Trophoblast cell (in vitro differentiated cells and primary cell): Measurements from ENCODE around the gene SMARCD3.

Source experiments
- DNase-seq, 2 donors: peaks; one replicate each; pipeline ENCODE4 v3.0.0-alpha.2; 2016
- H2AFZ ChIP-seq: 2 replicates; pipeline ENCODE4 v1.6.1; 2013; ENCODE audit warnings: low read length, moderate library complexity, mild to moderate bottlenecking; ENCODE audit not compliant: insufficient read depth, poor library complexity
- H2AK5ac ChIP-seq: 2 replicates; pipeline ENCODE4 v1.6.1; 2013; ENCODE audit warnings: mild to moderate bottlenecking, low read length
- H2BK120ac ChIP-seq: 2 replicates; pipeline ENCODE4 v1.6.1; 2013; ENCODE audit warnings: low read length, mild to moderate bottlenecking, moderate library complexity; ENCODE audit not compliant: insufficient read depth, poor library complexity
- H2BK12ac ChIP-seq: 2 replicates; pipeline ENCODE4 v1.6.1; 2013; ENCODE audit warnings: mild to moderate bottlenecking, low read length, moderate library complexity
- H2BK5ac ChIP-seq: 2 replicates; pipeline ENCODE4 v1.6.1; 2013; ENCODE audit warnings: low read length, low read depth, moderate library complexity, mild to moderate bottlenecking; ENCODE audit not compliant: poor library complexity
- H3K14ac ChIP-seq: 2 replicates; pipeline ENCODE4 v1.6.1; 2013; ENCODE audit warnings: mild to moderate bottlenecking, low read length
- H3K18ac ChIP-seq: 2 replicates; pipeline ENCODE4 v1.6.1; 2013; ENCODE audit warnings: mild to moderate bottlenecking, low read length
- H3K23ac ChIP-seq: 2 replicates; pipeline ENCODE4 v1.6.1; 2013; ENCODE audit warnings: low read length
- H3K27ac ChIP-seq: 2 replicates; pipeline ENCODE4 v1.5.1; 2013; ENCODE audit warnings: low read depth, mild to moderate bottlenecking, inconsistent platforms, low read length, moderate library complexity
- H3K27me3 ChIP-seq: 2 replicates; pipeline ENCODE4 v1.6.1; 2013; ENCODE audit warnings: inconsistent platforms, mild to moderate bottlenecking, low read length, moderate library complexity; ENCODE audit not compliant: insufficient read depth
- H3K36me3 ChIP-seq, 2 experiments: 1 replicate in 1 of 2; 2 replicates in 1 of 2; pipeline ENCODE4 v1.6.1; 2013; ENCODE audit warnings: low read length in 2 of 2, mild to moderate bottlenecking in 2 of 2, moderate library complexity in 1 of 2; ENCODE audit not compliant: insufficient read depth in 2 of 2, control insufficient read depth in 1 of 2
- H3K4ac ChIP-seq: 2 replicates; pipeline ENCODE4 v1.6.1; 2013; ENCODE audit warnings: low read depth, mild to moderate bottlenecking, low read length, moderate library complexity
- H3K4me1 ChIP-seq, 2 experiments: 1 replicate in 1 of 2; 2 replicates in 1 of 2; pipeline ENCODE4 v1.6.1; 2013; ENCODE audit warnings: low read length in 2 of 2, mild to moderate bottlenecking in 2 of 2, moderate library complexity in 1 of 2; ENCODE audit not compliant: insufficient read depth in 2 of 2, control insufficient read depth in 1 of 2
- H3K4me2 ChIP-seq: 2 replicates; pipeline ENCODE4 v1.6.1; 2013; ENCODE audit warnings: inconsistent platforms, mild to moderate bottlenecking, low read length, moderate library complexity
- H3K4me3 ChIP-seq: 2 replicates; pipeline ENCODE4 v1.5.1; 2013; ENCODE audit warnings: mild to moderate bottlenecking, low read depth, low read length, inconsistent platforms
- H3K79me1 ChIP-seq: one replicate; pipeline ENCODE4 v1.6.1; 2013; ENCODE audit warnings: low read length
- H3K79me2 ChIP-seq: 2 replicates; pipeline ENCODE4 v1.6.1; 2013; ENCODE audit warnings: low read length, mild to moderate bottlenecking; ENCODE audit not compliant: control insufficient read depth, insufficient read depth, poor library complexity
- H3K9ac ChIP-seq: 2 replicates; pipeline ENCODE4 v1.6.1; 2013; ENCODE audit warnings: mild to moderate bottlenecking, low read length
- H3K9me3 ChIP-seq: 2 replicates; pipeline ENCODE4 v1.6.1; 2013; ENCODE audit warnings: low read depth, mild to moderate bottlenecking, control low read depth, inconsistent platforms, low read length; ENCODE audit not compliant: insufficient read depth
- H4K12ac ChIP-seq: 2 replicates; pipeline ENCODE4 v1.6.1; 2013; ENCODE audit warnings: low read depth, mild to moderate bottlenecking, low read length, moderate library complexity
- H4K8ac ChIP-seq: 2 replicates; pipeline ENCODE4 v1.6.1; 2013; ENCODE audit warnings: low read depth, mild to moderate bottlenecking, low read length, moderate library complexity
- H4K91ac ChIP-seq: one replicate; pipeline ENCODE4 v1.6.1; 2013; ENCODE audit warnings: low read depth, mild to moderate bottlenecking, low read length, moderate library complexity
- WGBS: extraction: QIAGEN DNeasy Blood & Tissue Kit; methylation state at CpG from one replicate; pipeline ENCODE4 v1.1.7; 2013; ENCODE audit warnings: missing lambda C conversion rate; ENCODE audit not compliant: insufficient read length, insufficient coverage; ENCODE audit errors: extremely low coverage; 5-methylcytosine and 5-hydroxymethylcytosine counted together

The SMARCD3 gene

GRCh38 chr7:151254316-151254715 is 5.8 kb upstream of the SMARCD3 start:
- H2BK5ac ChIP-seq = no peak overlapping the region
- H4K8ac ChIP-seq = no peak overlapping the region
- no CpG with 5 or more reads among the region's 7 CpGs for WGBS
- no peak overlapping the region for H2AK5ac ChIP-seq
- no peak for DNase-seq
- peaks cover 17 to 33% of the 10 kb centered on the region in 2 experiments for H3K4me1 ChIP-seq
- no peak overlapping the region for H3K4ac ChIP-seq
- H3K18ac ChIP-seq = no peak overlapping the region
- no peak overlapping the region for H3K14ac ChIP-seq
- no peaks in the 10 kb centered on the region for H3K36me3 ChIP-seq
- no peak overlapping the region for H2AFZ ChIP-seq
- H3K4me3 ChIP-seq = no peak overlapping the region
- H3K9ac ChIP-seq = no peak overlapping the region
- H3K27ac ChIP-seq = no peak overlapping the region
- H3K79me2 ChIP-seq = peaks cover 4% of the 10 kb centered on the region
- peaks cover 20% of the 10 kb centered on the region for H3K79me1 ChIP-seq
- H3K27me3 ChIP-seq = no peaks in the 10 kb centered on the region
- no peak overlapping the region for H2BK12ac ChIP-seq
- H3K9me3 ChIP-seq = no peaks in the 10 kb centered on the region
- H4K12ac ChIP-seq = no peak overlapping the region
- no peak overlapping the region for H2BK120ac ChIP-seq
- H3K23ac ChIP-seq = no peak overlapping the region
- H4K91ac ChIP-seq = no peak overlapping the region
- no peak overlapping the region for H3K4me2 ChIP-seq

- Histone ChIP-seq H3K9me3 (no peaks in the 10 kb centered on the region), H3K79me2 (peaks cover 9% of the 10 kb centered on the region), H2BK120ac (no peak overlapping the region), H3K4me2 (peak overlapping the region; percentile 79), H4K8ac (peak overlapping the region; percentile 29), H4K12ac (no peak overlapping the region), H2AK5ac (peak overlapping the region; percentile 80), H4K91ac (peak overlapping the region; percentile 16), H3K4me1 (peaks cover 20 to 39% of the 10 kb centered on the region in 2 experiments), H2AFZ (no peak overlapping the region), H3K4ac (no peak overlapping the region), H3K27me3 (no peaks in the 10 kb centered on the region), H3K23ac (no peak overlapping the region), H3K4me3 (no peak overlapping the region), H3K18ac (peak overlapping the region; percentile 62), H3K14ac (no peak overlapping the region), H3K27ac (no peak overlapping the region), H3K9ac (no peak overlapping the region), H2BK12ac (no peak overlapping the region), H3K79me1 (peaks cover 30% of the 10 kb centered on the region), H3K36me3 (no peaks in the 10 kb centered on the region), H2BK5ac (no peak overlapping the region)
- no peak for DNase-seq
- WGBS = no CpG with 5 or more reads among the region's 17 CpGs
These were observed 4.6 kb upstream of the SMARCD3 start for GRCh38 chr7:151252961-151253711.

GRCh38 chr7:151252561-151252835 is 4.0 kb upstream of the SMARCD3 start:
- H3K27ac ChIP-seq = no peak overlapping the region

GRCh38 chr7:151251689-151252560 is 3.4 kb upstream of the SMARCD3 start:
- Histone ChIP-seq H3K79me2 (peaks cover 9% of the 10 kb centered on the region), H3K4me3 (peak overlapping the region; percentile 73), H2BK12ac (peak overlapping the region; percentile 65), H3K4me1 (peaks cover 20 to 48% of the 10 kb centered on the region in 2 experiments), H3K4me2 (peak overlapping the region; percentile 79), H3K14ac (peak overlapping the region; percentile 67), H3K9ac (peak overlapping the region; percentile 72), H2BK120ac (peak overlapping the region; percentile 82), H2AFZ (peak overlapping the region; percentile 74), H3K79me1 (peaks cover 30% of the 10 kb centered on the region), H3K27me3 (no peaks in the 10 kb centered on the region), H2AK5ac (peak overlapping the region; percentile 16), H4K8ac (peak overlapping the region; percentile 91), H3K4ac (peak overlapping the region; percentile 68), H4K91ac (peak overlapping the region; percentile 88), H3K9me3 (no peaks in the 10 kb centered on the region), H2BK5ac (peak overlapping the region; percentile 52), H3K23ac (no peak overlapping the region), H3K18ac (peak overlapping the region; percentile 76), H3K27ac (peak overlapping the region; percentile 8), H4K12ac (peak overlapping the region; percentile 68), H3K36me3 (no peaks in the 10 kb centered on the region)
- peak in 1 of 2 donors; percentile 56 for DNase-seq
- WGBS = no CpG with 5 or more reads among the region's 79 CpGs

More at GRCh38 chr7:151252561-151252835, 4.0 kb upstream of the SMARCD3 start:
- Histone ChIP-seq H2BK5ac (no peak overlapping the region), H3K4me3 (peak overlapping the region; percentile 48), H3K27me3 (no peaks in the 10 kb centered on the region), H3K9ac (no peak overlapping the region), H3K18ac (peak overlapping the region; percentile 76), H2AFZ (no peak overlapping the region), H3K4me2 (peak overlapping the region; percentile 79), H2BK120ac (peak overlapping the region; percentile 54), H3K79me2 (peaks cover 9% of the 10 kb centered on the region), H3K4me1 (peaks cover 20 to 45% of the 10 kb centered on the region in 2 experiments), H4K8ac (peak overlapping the region; percentile 85), H3K79me1 (peaks cover 30% of the 10 kb centered on the region), H3K14ac (peak overlapping the region; percentile 67), H3K23ac (no peak overlapping the region), H2BK12ac (no peak overlapping the region), H3K36me3 (no peaks in the 10 kb centered on the region), H3K4ac (no peak overlapping the region), H4K91ac (peak overlapping the region; percentile 86), H2AK5ac (no peak overlapping the region), H4K12ac (peak overlapping the region; percentile 54), H3K9me3 (no peaks in the 10 kb centered on the region)
- no peak for DNase-seq
- WGBS = no CpG with 5 or more reads among the region's 9 CpGs
